Mesenchymal stem cell (in vitro differentiated cells and primary cell): ENCODE measurements around the gene PEG3.
"Not testable (repeated sequence)": the region's sequence is repeated elsewhere in the genome, so short reads cannot be mapped to it uniquely, and the experiment has no call there.

Experiments used
- DNase-seq: peaks from one replicate; pipeline ENCODE4 v3.0.0-alpha.2; 2013
- H2AFZ ChIP-seq: one replicate; pipeline ENCODE4 v1.6.1; 2013; ENCODE audit warnings: low read depth, mild to moderate bottlenecking, control low read depth, inconsistent platforms, low read length, moderate library complexity
- H2AK5ac ChIP-seq: 2 replicates; pipeline ENCODE4 v1.6.1; 2013; ENCODE audit warnings: low read length, moderate library complexity, mild to moderate bottlenecking, inconsistent platforms; ENCODE audit not compliant: severe bottlenecking
- H2BK120ac ChIP-seq: one replicate; pipeline ENCODE4 v1.6.1; 2013; ENCODE audit warnings: low read depth, mild to moderate bottlenecking, inconsistent platforms, low read length, moderate library complexity
- H2BK12ac ChIP-seq, 2 experiments: one replicate each; pipeline ENCODE4 v1.6.1; 2013; ENCODE audit warnings: inconsistent platforms in 2 of 2, low read length in 2 of 2, mild to moderate bottlenecking in 2 of 2, moderate library complexity in 2 of 2, control low read depth in 1 of 2
- H2BK15ac ChIP-seq: one replicate; pipeline ENCODE4 v1.6.1; 2013; ENCODE audit warnings: mild to moderate bottlenecking, low read depth, inconsistent platforms; ENCODE audit not compliant: poor library complexity, severe bottlenecking
- H2BK5ac ChIP-seq: 2 replicates; pipeline ENCODE4 v1.6.1; 2013; ENCODE audit warnings: low read depth, mild to moderate bottlenecking, low read length, control low read depth, inconsistent platforms; ENCODE audit not compliant: poor library complexity, severe bottlenecking
- H3K14ac ChIP-seq, 2 experiments: one replicate each; pipeline ENCODE4 v1.6.1; 2013; ENCODE audit warnings: inconsistent platforms in 2 of 2, low read length in 2 of 2, control low read depth in 1 of 2, mild to moderate bottlenecking in 1 of 2, moderate library complexity in 1 of 2
- H3K18ac ChIP-seq, 2 experiments: one replicate each; pipeline ENCODE4 v1.6.1; 2013; ENCODE audit warnings: inconsistent platforms in 2 of 2, low read length in 2 of 2, control low read depth in 1 of 2, low read depth in 1 of 2, mild to moderate bottlenecking in 1 of 2
- H3K23ac ChIP-seq, 2 experiments: one replicate each; pipeline ENCODE4 v1.6.1; 2013; ENCODE audit warnings: inconsistent platforms in 2 of 2, low read length in 2 of 2, mild to moderate bottlenecking in 2 of 2, moderate library complexity in 2 of 2, control low read depth in 1 of 2
- H3K27ac ChIP-seq: 2 replicates; pipeline ENCODE4 v1.5.1; 2013; ENCODE audit warnings: mild to moderate bottlenecking, moderate library complexity, low read length, control low read depth, inconsistent platforms; ENCODE audit not compliant: poor library complexity, severe bottlenecking
- H3K27me3 ChIP-seq, 2 experiments: 2 replicates each; pipeline versions ENCODE4 v1.6.1 to v1.7.0; 2013; ENCODE audit warnings: low read length in 2 of 2, mild to moderate bottlenecking in 2 of 2, moderate library complexity in 2 of 2, control low read depth in 1 of 2, inconsistent platforms in 1 of 2; ENCODE audit not compliant: control insufficient read depth in 1 of 2, insufficient read depth in 1 of 2
- H3K36me3 ChIP-seq, 2 experiments: 2 replicates each; pipeline versions ENCODE4 v1.6.1 to v1.7.0; 2013; ENCODE audit warnings: low read length in 2 of 2, control low read depth in 1 of 2, inconsistent platforms in 1 of 2, low read depth in 1 of 2, mild to moderate bottlenecking in 1 of 2; ENCODE audit not compliant: insufficient read depth in 2 of 2, control insufficient read depth in 1 of 2
- H3K4ac ChIP-seq, 2 experiments: one replicate each; pipeline ENCODE4 v1.6.1; 2013; ENCODE audit warnings: inconsistent platforms in 2 of 2, low read length in 2 of 2, mild to moderate bottlenecking in 2 of 2, moderate library complexity in 2 of 2, control low read depth in 1 of 2, low read depth in 1 of 2
- H3K4me1 ChIP-seq: 2 replicates; pipeline ENCODE4 v1.6.1; 2013; ENCODE audit warnings: low read depth, low read length, control low read depth; ENCODE audit not compliant: control insufficient read depth, insufficient read depth
- H3K4me2 ChIP-seq: 2 replicates; pipeline ENCODE4 v1.6.1; 2013; ENCODE audit warnings: low read length, mild to moderate bottlenecking, inconsistent platforms; ENCODE audit not compliant: poor library complexity, severe bottlenecking
- H3K4me3 ChIP-seq, 2 experiments: 2 replicates each; pipeline versions ENCODE4 v1.5.1 to v1.7.0; 2013; ENCODE audit warnings: low read length in 2 of 2, mild to moderate bottlenecking in 2 of 2, control low read depth in 1 of 2, low read depth in 1 of 2; ENCODE audit not compliant: insufficient read depth in 1 of 2
- H3K79me1 ChIP-seq: replicated peaks from 2 replicates; pipeline ENCODE4 v1.6.1; 2013; ENCODE audit warnings: mild to moderate bottlenecking, control low read depth, low read length, inconsistent platforms; ENCODE audit not compliant: poor library complexity, severe bottlenecking
- H3K9ac ChIP-seq: 2 replicates; pipeline ENCODE4 v1.7.0; 2013; ENCODE audit warnings: mild to moderate bottlenecking, low read length, moderate library complexity
- H3K9me3 ChIP-seq: 2 replicates; pipeline ENCODE4 v1.7.0; 2013; ENCODE audit warnings: mild to moderate bottlenecking, low read length; ENCODE audit not compliant: control insufficient read depth
- H4K8ac ChIP-seq: one replicate; pipeline ENCODE4 v1.6.1; 2013; ENCODE audit warnings: inconsistent platforms, mild to moderate bottlenecking, low read length, moderate library complexity
- H4K91ac ChIP-seq: one replicate; pipeline ENCODE4 v1.6.1; 2013; ENCODE audit warnings: mild to moderate bottlenecking, low read length, inconsistent platforms
- WGBS: methylation state at CpG from one replicate; pipeline ENCODE4 v1.1.7; 2013; ENCODE audit warnings: mixed read lengths; 5-methylcytosine and 5-hydroxymethylcytosine counted together

The PEG3 gene

GRCh38 chr19:56862741-56863140, 22.2 kb upstream of the PEG3 start:
- Histone ChIP-seq H2BK5ac (no peak overlapping the region), H2BK12ac (no peak overlapping the region), H3K27me3 (no peaks in the 10 kb centered on the region), H3K18ac (no peak overlapping the region), H4K91ac (no peak overlapping the region), H3K14ac (no peak overlapping the region), H2BK120ac (no peak overlapping the region), H3K79me1 (no peaks in the 10 kb centered on the region), H3K4me1 (no peaks in the 10 kb centered on the region), H3K4ac (no peak overlapping the region), H3K36me3 (no peaks in the 10 kb centered on the region), H3K23ac (no peak overlapping the region), H2AFZ (no peak overlapping the region), H3K9me3 (peaks cover 37% of the 10 kb centered on the region), H3K9ac (no peak overlapping the region), H4K8ac (no peak overlapping the region), H3K4me2 (no peak overlapping the region), H2AK5ac (no peak overlapping the region), H2BK15ac (no peak overlapping the region), H3K4me3 (no peak overlapping the region), H3K27ac (no peak overlapping the region)
- WGBS: 89% methylated on average over 4 of the region's 4 CpGs
- no peak for DNase-seq

DNA sequence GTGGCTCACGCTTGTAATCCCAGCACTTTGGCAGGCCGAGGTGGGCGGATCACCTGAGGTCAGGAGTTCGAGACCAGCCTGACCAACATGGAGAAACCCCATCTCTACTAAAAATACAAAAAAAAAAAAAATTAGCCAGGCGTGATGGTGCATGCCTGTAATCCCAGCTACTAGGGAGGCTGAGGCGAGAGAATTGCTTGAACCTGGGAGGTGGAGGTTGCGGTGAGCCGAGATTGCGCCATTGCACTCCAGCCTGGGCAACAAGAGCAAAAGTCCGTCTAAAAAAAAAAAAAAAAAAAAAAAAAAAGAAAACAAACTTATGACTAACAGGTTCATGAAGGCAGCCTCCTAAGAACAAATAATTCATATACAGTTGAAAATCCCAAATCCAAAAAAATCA, 19.9 kb upstream of the PEG3 start:
- not testable (repeated sequence) for H3K36me3 ChIP-seq, H3K9ac ChIP-seq, H2BK120ac ChIP-seq, H3K27ac ChIP-seq, H3K27me3 ChIP-seq, H3K4me1 ChIP-seq, DNase-seq, H2AK5ac ChIP-seq, H3K14ac ChIP-seq, H3K23ac ChIP-seq, H3K4me2 ChIP-seq, H2BK15ac ChIP-seq, H3K18ac ChIP-seq, H2BK5ac ChIP-seq, H4K91ac ChIP-seq, H3K79me1 ChIP-seq, H2BK12ac ChIP-seq, H3K4me3 ChIP-seq, H2AFZ ChIP-seq, H4K8ac ChIP-seq, H3K4ac ChIP-seq
- H3K9me3 ChIP-seq: peaks cover 33% of the 10 kb centered on the region
- 75% methylated on average over 8 of the region's 10 CpGs for WGBS

DNA sequence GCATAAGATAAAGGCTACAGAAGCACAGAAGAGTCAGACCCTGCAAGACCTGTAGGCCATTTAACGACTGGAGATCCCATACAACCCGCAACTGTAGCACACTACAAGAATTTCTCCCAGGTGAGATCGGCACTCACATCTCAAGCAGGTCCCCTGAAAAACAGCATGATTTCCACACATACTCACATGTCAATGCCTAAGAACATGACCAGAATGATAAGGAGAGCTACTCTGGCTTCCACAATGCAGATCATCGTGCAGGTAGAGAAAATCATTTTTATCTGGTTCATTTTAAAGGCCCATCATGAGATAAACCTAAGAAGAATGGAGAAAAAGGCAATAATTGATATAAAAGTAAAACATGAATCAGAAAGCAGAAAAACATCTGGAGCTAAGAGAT, 17.5 kb upstream of the PEG3 start:
- Histone ChIP-seq H3K27me3 (no peaks in the 10 kb centered on the region), H3K4me2 (no peak overlapping the region), H3K9me3 (peaks cover 25% of the 10 kb centered on the region), H3K14ac (no peak overlapping the region), H3K36me3 (no peaks in the 10 kb centered on the region), H3K9ac (no peak overlapping the region), H3K79me1 (no peaks in the 10 kb centered on the region), H2AK5ac (no peak overlapping the region), H4K8ac (no peak overlapping the region), H2BK15ac (no peak overlapping the region), H2BK120ac (no peak overlapping the region), H2AFZ (no peak overlapping the region), H3K18ac (no peak overlapping the region), H3K4me1 (no peaks in the 10 kb centered on the region), H3K4ac (no peak overlapping the region), H3K23ac (no peak overlapping the region), H2BK12ac (no peak overlapping the region), H2BK5ac (no peak overlapping the region), H3K4me3 (no peak overlapping the region), H3K27ac (no peak overlapping the region), H4K91ac (no peak overlapping the region)
- DNase-seq: no peak
- 83% methylated on average over 3 of the region's 4 CpGs for WGBS

DNA sequence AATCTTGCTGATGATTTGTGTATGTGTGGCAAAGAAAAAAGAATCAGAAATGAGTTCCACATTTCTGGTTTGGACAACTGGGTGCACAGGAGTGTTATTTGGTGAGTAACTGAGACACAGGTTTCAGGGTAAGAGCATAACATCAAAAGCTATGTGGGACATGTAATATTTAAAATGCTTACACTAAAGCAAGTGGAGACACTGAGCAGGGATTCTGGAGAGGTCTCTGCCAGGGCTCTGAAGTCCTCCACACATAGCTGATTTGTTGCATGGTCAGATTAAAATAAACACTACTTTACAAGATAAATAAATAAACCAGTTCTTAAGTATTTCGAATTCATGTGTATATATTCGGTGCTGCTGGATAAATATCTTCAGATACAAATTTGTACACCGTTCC, 16.3 kb upstream of the PEG3 start:
- Histone ChIP-seq H3K79me1 (no peaks in the 10 kb centered on the region), H3K27me3 (no peaks in the 10 kb centered on the region), H3K27ac (no peak overlapping the region), H2BK12ac (no peak overlapping the region), H4K91ac (no peak overlapping the region), H3K18ac (no peak overlapping the region), H4K8ac (no peak overlapping the region), H3K4me2 (no peak overlapping the region), H3K23ac (no peak overlapping the region), H3K36me3 (no peaks in the 10 kb centered on the region), H2BK120ac (no peak overlapping the region), H2BK15ac (no peak overlapping the region), H3K14ac (no peak overlapping the region), H3K9ac (no peak overlapping the region), H2BK5ac (no peak overlapping the region), H3K4ac (no peak overlapping the region), H3K9me3 (peaks cover 29% of the 10 kb centered on the region), H2AFZ (no peak overlapping the region), H3K4me1 (no peaks in the 10 kb centered on the region), H3K4me3 (no peak overlapping the region), H2AK5ac (no peak overlapping the region)
- no peak for DNase-seq
- WGBS: 38% methylated on average over 1 of the region's 3 CpGs
